Measurements from ENCODE around the gene MED16. TPM values are rescaled to one million over a fixed set of nuclear protein-coding genes. Genes with fewer than 3 reads are reported as not detected.

MED16 gene
- total RNA-seq, 1 experiment from 2014 or later = 25.9 TPM

- H3K9me3 ChIP-seq (ENCODE audit: low read length) = no peaks in the 10 kb centered on the region
- ChIA-PET CTCF (no interaction called here), POLR2A (ENCODE audit: unreplicated experiment) (no interaction called here)
- intact Hi-C loops (cut with micrococcal nuclease) = no loop called here
- peaks cover 15% of the 10 kb centered on the region for H3K79me2 ChIP-seq (ENCODE audit: low read length)
- H3F3A ChIP-seq (ENCODE audit: low read length, unreplicated experiment) = peaks cover 3% of the 10 kb centered on the region
- DNase-seq (no peak), ATAC-seq (no peak)
- H3K4me1 ChIP-seq (ENCODE audit: insufficient read depth, low read length) = no peaks in the 10 kb centered on the region
- no peak overlapping the region for H3K4me2 ChIP-seq (ENCODE audit: low read length)
- H3K27ac ChIP-seq (ENCODE audit: low read length) = no peak overlapping the region
- H3K27me3 ChIP-seq (ENCODE audit: low read length) = no peaks in the 10 kb centered on the region
- no peak for TF ChIP-seq EZH2 (IDR thresholded peaks at IDR 0.05; ENCODE audit: low read length, unreplicated experiment)
- no peak for TF ChIP-seq EZH2phosphoT487 (IDR thresholded peaks at IDR 0.05; ENCODE audit: borderline replicate concordance, low read length)
- no peak for TF ChIP-seq CTCF (conservative IDR thresholded peaks at IDR 0.05; ENCODE audit: low read depth, low read length)
- H3K4me3 ChIP-seq (ENCODE audit: low read length) = no peak overlapping the region
- no peak overlapping the region for H2AFZ ChIP-seq (ENCODE audit: low read length)
- no peaks in the 10 kb centered on the region; the same call in 1 of the 2 replicates for H3K36me3 ChIP-seq (ENCODE audit: low read depth, low read length)
- BruUV-seq (replicated peaks) = no TSS peak
- no peak overlapping the region for H3K9ac ChIP-seq (ENCODE audit: low read length)
- H4K20me1 ChIP-seq (ENCODE audit: low read length) = no peaks in the 10 kb centered on the region
- H3K9me2 ChIP-seq (replicated peaks; ENCODE audit: low read length) = no peaks in the 10 kb centered on the region
Measured at GRCh38 chr19:889662-890295, 3.2 kb downstream of the MED16 start.

GRCh38 chr19:888581-889385 is 4.2 kb downstream of the MED16 start:
- ChIA-PET POLR2A (ENCODE audit: unreplicated experiment) (no interaction called here), CTCF (no interaction called here)
- Histone ChIP-seq H3K4me3 (ENCODE audit: low read length) (no peak overlapping the region), H3K36me3 (ENCODE audit: low read depth, low read length) (no peaks in the 10 kb centered on the region; the same call in 1 of the 2 replicates), H3K27me3 (ENCODE audit: low read length) (no peaks in the 10 kb centered on the region), H3K9me2 (replicated peaks; ENCODE audit: low read length) (no peaks in the 10 kb centered on the region), H3F3A (ENCODE audit: low read length, unreplicated experiment) (peaks cover 2% of the 10 kb centered on the region), H3K4me1 (ENCODE audit: insufficient read depth, low read length) (peaks cover 8% of the 10 kb centered on the region; the same call in 1 of the 2 replicates), H4K20me1 (ENCODE audit: low read length) (no peaks in the 10 kb centered on the region), H3K9ac (ENCODE audit: low read length) (no peak overlapping the region), H3K9me3 (ENCODE audit: low read length) (no peaks in the 10 kb centered on the region), H3K27ac (ENCODE audit: low read length) (no peak overlapping the region), H3K79me2 (ENCODE audit: low read length) (peaks cover 15% of the 10 kb centered on the region), H3K4me2 (ENCODE audit: low read length) (no peak overlapping the region), H2AFZ (ENCODE audit: low read length) (no peak overlapping the region)
- no TSS peak for BruUV-seq (replicated peaks)
- intact Hi-C loops (cut with micrococcal nuclease) = no loop called here
- DNase-seq = no peak
- TF ChIP-seq CTCF (conservative IDR thresholded peaks at IDR 0.05; ENCODE audit: low read depth, low read length) = no peak
- no peak for TF ChIP-seq EZH2 (IDR thresholded peaks at IDR 0.05; ENCODE audit: low read length, unreplicated experiment)
- TF ChIP-seq EZH2phosphoT487 (IDR thresholded peaks at IDR 0.05; ENCODE audit: borderline replicate concordance, low read length) = no peak
- ATAC-seq = no peak

GRCh38 chr19:887599-887998 is 5.4 kb downstream of the MED16 start:
- Histone ChIP-seq H3K4me1 (ENCODE audit: insufficient read depth, low read length) (peaks cover 9% of the 10 kb centered on the region; the same call in 1 of the 2 replicates), H2AFZ (ENCODE audit: low read length) (no peak overlapping the region), H3K36me3 (ENCODE audit: low read depth, low read length) (no peaks in the 10 kb centered on the region; the same call in 1 of the 2 replicates), H3K9me2 (replicated peaks; ENCODE audit: low read length) (no peaks in the 10 kb centered on the region), H3K9me3 (ENCODE audit: low read length) (no peaks in the 10 kb centered on the region), H3K9ac (ENCODE audit: low read length) (no peak overlapping the region), H3K4me3 (ENCODE audit: low read length) (no peak overlapping the region), H3K27ac (ENCODE audit: low read length) (no peak overlapping the region), H3K79me2 (ENCODE audit: low read length) (peaks cover 15% of the 10 kb centered on the region), H3K27me3 (ENCODE audit: low read length) (no peaks in the 10 kb centered on the region), H3F3A (ENCODE audit: low read length, unreplicated experiment) (no peaks in the 10 kb centered on the region), H4K20me1 (ENCODE audit: low read length) (no peaks in the 10 kb centered on the region), H3K4me2 (ENCODE audit: low read length) (no peak overlapping the region)
- POLR2A ChIA-PET (ENCODE audit: unreplicated experiment) = no interaction called here
- ATAC-seq (no peak), DNase-seq (no peak)
- no TSS peak for BruUV-seq (replicated peaks)
- CTCF ChIA-PET = no interaction called here
- intact Hi-C loops (cut with micrococcal nuclease) = no loop called here
- no peak for TF ChIP-seq EZH2 (IDR thresholded peaks at IDR 0.05; ENCODE audit: low read length, unreplicated experiment)
- no peak for TF ChIP-seq EZH2phosphoT487 (IDR thresholded peaks at IDR 0.05; ENCODE audit: borderline replicate concordance, low read length)
- TF ChIP-seq CTCF (conservative IDR thresholded peaks at IDR 0.05; ENCODE audit: low read depth, low read length) = no peak
